BJ (cell line): ENCODE results near the gene PLXND1. TPM values are rescaled to one million over a fixed set of nuclear protein-coding genes. Genes with fewer than 3 reads are reported as not detected.

Source experiments
- CTCF ChIA-PET: fragments of 350-600 bp; formaldehyde crosslinking; extraction: SDS; loops from one replicate; lab custom pipeline; 2021; ENCODE audit warnings: antibody characterized with exemption, inconsistent platforms; lab: Yijun Ruan, JAX
- POLR2A ChIA-PET: fragments of 300-600 bp; sonication (Branson Sonifier 250); formaldehyde crosslinking; extraction: SDS; loops from one replicate; lab custom pipeline; 2021; ENCODE audit warnings: antibody characterized with exemption; lab: Charles Lee
- DNase-seq: peaks from one replicate; pipeline ENCODE4 v3.0.0-alpha.2; 2011; ENCODE audit warnings: low read depth
- H3K27me3 ChIP-seq: 2 replicates; pipeline ENCODE4 v1.6.0; 2011; ENCODE audit warnings: low read length; ENCODE audit not compliant: control insufficient read depth, insufficient read depth
- H3K36me3 ChIP-seq: 2 replicates; pipeline ENCODE4 v1.5.1; 2011; ENCODE audit warnings: low read length; ENCODE audit not compliant: control insufficient read depth, insufficient read depth
- H3K4me3 ChIP-seq: 2 replicates; pipeline ENCODE4 v1.5.1; 2011; ENCODE audit warnings: low read depth, mild to moderate bottlenecking, control low read depth, low read length
- polyA minus RNA-seq: library from RNA; depleted of rRNA, polyadenylated mRNA; stranded (reverse); fragments of >200 nt; gene quantifications from 2 replicates; pipeline ENCODE4 v1.2.3, GENCODE V29; 2011; rRNA and poly(A)+ RNA removed
- polyA plus RNA-seq: library from polyadenylated mRNA; depleted of rRNA; stranded (reverse); fragments of >200 nt; gene quantifications from 2 replicates; pipeline ENCODE4 v1.2.3, GENCODE V29; 2011; rRNA removed
- TF ChIP-seq, protein P1 (sequence below): IDR thresholded peaks from 2 replicates; pipeline ENCODE4 v1.5.1; 2011; ENCODE audit warnings: low read depth, mild to moderate bottlenecking, control low read depth, inconsistent platforms, low read length, moderate library complexity; ENCODE audit not compliant: insufficient read depth

The PLXND1 gene, protein sequence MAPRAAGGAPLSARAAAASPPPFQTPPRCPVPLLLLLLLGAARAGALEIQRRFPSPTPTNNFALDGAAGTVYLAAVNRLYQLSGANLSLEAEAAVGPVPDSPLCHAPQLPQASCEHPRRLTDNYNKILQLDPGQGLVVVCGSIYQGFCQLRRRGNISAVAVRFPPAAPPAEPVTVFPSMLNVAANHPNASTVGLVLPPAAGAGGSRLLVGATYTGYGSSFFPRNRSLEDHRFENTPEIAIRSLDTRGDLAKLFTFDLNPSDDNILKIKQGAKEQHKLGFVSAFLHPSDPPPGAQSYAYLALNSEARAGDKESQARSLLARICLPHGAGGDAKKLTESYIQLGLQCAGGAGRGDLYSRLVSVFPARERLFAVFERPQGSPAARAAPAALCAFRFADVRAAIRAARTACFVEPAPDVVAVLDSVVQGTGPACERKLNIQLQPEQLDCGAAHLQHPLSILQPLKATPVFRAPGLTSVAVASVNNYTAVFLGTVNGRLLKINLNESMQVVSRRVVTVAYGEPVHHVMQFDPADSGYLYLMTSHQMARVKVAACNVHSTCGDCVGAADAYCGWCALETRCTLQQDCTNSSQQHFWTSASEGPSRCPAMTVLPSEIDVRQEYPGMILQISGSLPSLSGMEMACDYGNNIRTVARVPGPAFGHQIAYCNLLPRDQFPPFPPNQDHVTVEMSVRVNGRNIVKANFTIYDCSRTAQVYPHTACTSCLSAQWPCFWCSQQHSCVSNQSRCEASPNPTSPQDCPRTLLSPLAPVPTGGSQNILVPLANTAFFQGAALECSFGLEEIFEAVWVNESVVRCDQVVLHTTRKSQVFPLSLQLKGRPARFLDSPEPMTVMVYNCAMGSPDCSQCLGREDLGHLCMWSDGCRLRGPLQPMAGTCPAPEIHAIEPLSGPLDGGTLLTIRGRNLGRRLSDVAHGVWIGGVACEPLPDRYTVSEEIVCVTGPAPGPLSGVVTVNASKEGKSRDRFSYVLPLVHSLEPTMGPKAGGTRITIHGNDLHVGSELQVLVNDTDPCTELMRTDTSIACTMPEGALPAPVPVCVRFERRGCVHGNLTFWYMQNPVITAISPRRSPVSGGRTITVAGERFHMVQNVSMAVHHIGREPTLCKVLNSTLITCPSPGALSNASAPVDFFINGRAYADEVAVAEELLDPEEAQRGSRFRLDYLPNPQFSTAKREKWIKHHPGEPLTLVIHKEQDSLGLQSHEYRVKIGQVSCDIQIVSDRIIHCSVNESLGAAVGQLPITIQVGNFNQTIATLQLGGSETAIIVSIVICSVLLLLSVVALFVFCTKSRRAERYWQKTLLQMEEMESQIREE (N-terminal part only)
- polyA plus RNA-seq (84.6 and 128 TPM in 2 replicates), polyA minus RNA-seq (84.0 and 88.3 TPM in 2 replicates)

DNA sequence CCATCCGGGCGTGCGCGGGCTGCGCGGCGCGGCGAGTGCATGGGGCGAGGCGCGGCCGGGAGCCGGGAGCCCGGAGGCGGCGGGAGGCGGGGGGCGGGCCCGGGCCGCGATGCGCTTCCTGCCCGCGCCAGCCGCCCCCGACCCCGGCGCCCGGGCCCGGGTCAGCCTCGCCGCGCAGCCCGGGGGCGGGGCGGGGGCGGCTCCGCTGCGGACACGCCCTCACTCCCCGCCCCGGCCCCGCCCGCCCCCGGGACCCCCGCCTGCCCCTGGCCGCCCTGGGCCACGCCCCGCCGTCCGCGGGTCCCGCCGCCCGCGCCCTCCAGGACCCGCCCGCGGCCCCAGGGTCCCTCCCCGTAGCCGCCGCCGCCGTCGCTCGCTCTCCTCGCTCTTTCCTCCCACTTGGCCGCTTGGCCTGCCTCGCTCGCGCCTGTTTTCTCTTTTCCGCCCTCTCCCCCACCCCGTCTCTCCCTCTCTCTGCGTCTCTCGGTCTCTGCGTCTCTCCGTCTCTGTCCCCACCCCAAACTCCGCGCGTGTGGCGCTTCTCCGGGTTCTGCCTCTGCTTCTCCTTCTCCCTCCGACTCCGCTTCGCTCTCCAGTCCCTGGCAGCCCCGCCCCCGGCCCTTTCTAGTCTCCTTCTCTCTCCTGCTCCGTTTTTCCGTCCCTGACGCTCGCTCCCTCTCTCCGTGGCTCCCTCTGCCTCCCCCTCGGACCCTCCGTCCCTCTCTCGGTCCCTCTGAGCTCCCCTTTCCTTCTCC lies at the start of gene PLXND1:
PLXND1 (minus strand) TSS at position 41 of the 755 bp plus-strand sequence; CDS start at position 4, 37 bp downstream.
- peak within 1 kb of the TSS; percentile 70 for H3K4me3 ChIP-seq
- POLR2A ChIA-PET = interaction anchor here (0.6 kb wide), 1 partner anchor 25 kb away, joined by 3 read pairs; no protein-coding TSS in a partner anchor
- H3K27me3 ChIP-seq = no peaks in the 10 kb centered on the region
- no peaks in the 10 kb centered on the region for H3K36me3 ChIP-seq
- DNase-seq = no peak
- TF ChIP-seq, protein P1, sequence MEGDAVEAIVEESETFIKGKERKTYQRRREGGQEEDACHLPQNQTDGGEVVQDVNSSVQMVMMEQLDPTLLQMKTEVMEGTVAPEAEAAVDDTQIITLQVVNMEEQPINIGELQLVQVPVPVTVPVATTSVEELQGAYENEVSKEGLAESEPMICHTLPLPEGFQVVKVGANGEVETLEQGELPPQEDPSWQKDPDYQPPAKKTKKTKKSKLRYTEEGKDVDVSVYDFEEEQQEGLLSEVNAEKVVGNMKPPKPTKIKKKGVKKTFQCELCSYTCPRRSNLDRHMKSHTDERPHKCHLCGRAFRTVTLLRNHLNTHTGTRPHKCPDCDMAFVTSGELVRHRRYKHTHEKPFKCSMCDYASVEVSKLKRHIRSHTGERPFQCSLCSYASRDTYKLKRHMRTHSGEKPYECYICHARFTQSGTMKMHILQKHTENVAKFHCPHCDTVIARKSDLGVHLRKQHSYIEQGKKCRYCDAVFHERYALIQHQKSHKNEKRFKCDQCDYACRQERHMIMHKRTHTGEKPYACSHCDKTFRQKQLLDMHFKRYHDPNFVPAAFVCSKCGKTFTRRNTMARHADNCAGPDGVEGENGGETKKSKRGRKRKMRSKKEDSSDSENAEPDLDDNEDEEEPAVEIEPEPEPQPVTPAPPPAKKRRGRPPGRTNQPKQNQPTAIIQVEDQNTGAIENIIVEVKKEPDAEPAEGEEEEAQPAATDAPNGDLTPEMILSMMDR = no peak
- CTCF ChIA-PET = interaction anchor here (0.7 to 3.4 kb wide), 5 partner anchors 10 to 222 kb away, joined by 3 to 15 read pairs (median 4); no protein-coding TSS in a partner anchor

DNA sequence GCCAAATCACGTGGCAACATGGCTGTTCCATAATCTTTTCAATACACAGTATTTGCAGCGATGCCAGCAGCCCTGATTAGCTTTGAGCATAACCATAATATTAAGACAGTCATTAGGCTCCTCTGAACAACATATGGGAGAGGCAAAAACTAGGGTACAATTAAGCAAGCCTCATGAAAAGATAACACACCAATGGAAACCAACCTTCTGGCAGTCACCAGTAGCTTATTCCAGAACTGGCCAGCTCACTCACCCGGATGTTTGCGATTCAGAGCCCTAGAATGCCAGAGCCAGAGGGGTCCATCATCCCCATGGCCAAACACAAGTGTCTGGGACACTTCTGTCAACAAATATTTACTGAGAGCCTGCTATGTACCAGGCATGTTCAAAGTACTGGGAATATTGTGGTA lies 48.8 kb upstream of the PLXND1 start:
- no peak overlapping the region for H3K4me3 ChIP-seq
- no peak for DNase-seq
- H3K36me3 ChIP-seq = no peaks in the 10 kb centered on the region
- POLR2A ChIA-PET = no interaction called here
- CTCF ChIA-PET = interaction anchor here (1.1 to 4.1 kb wide), 3 partner anchors 10 to 170 kb away, joined by 3 to 20 read pairs (median 4); no protein-coding TSS in a partner anchor
- H3K27me3 ChIP-seq = no peaks in the 10 kb centered on the region
- TF ChIP-seq, protein P1 = no peak

DNA sequence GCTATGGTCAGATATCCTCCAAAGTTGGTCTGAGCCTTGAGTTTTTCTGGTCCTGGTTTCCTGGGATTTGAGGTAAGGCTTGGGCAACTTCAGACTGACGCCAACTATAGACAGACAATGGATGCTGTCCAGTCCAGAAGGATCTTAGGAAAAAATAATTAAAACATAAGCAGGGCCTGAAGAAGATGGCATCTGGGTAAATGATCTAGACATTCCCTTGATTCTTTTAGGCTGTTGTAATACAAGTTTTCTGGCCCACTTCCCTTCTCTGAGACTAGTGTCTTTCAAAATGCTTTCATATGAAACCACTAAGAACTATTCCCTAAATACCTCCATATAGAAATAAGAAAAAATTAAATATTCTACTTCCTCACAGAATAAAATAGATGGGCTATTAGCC lies 47.7 kb upstream of the PLXND1 start:
- CTCF ChIA-PET = interaction anchor here (4.1 kb wide), 1 partner anchor 171 kb away, joined by 20 read pairs; no protein-coding TSS in a partner anchor
- POLR2A ChIA-PET = no interaction called here
- no peaks in the 10 kb centered on the region for H3K36me3 ChIP-seq
- DNase-seq = peak; percentile 49
- TF ChIP-seq, protein P1 = no peak
- no peaks in the 10 kb centered on the region for H3K27me3 ChIP-seq
- no peak overlapping the region for H3K4me3 ChIP-seq

DNA sequence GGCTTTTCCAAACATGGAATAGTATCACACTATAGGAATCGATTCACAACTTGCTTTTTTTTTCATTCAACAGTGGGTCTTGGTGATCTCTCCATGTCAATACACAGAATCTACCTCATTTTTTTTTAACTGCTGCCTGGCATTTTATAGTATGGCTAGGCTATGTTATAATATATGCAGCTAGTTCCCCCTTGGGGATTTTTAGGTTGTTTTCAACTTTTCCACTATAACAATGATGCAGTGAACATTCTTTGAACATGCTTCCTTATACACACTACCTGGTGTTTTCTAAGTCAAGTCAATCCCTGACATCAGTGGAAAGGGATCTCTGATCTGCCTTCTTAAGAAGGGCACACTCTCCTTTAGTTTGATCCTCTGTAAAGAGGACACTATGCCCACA lies 46.5 kb upstream of the PLXND1 start:
- DNase-seq = no peak
- Histone ChIP-seq H3K36me3 (no peaks in the 10 kb centered on the region), H3K27me3 (no peaks in the 10 kb centered on the region; the same call in 1 of the 2 replicates), H3K4me3 (no peak overlapping the region)
- TF ChIP-seq, protein P1 = no peak
- CTCF ChIA-PET = interaction anchor here (4.1 kb wide), 1 partner anchor 172 kb away, joined by 20 read pairs; no protein-coding TSS in a partner anchor
- POLR2A ChIA-PET = no interaction called here
